ENCODE data around the gene DBR1.
A peak's percentile ranks its signal among the peaks of the same experiment; 100 is the strongest.

Gene DBR1, protein sequence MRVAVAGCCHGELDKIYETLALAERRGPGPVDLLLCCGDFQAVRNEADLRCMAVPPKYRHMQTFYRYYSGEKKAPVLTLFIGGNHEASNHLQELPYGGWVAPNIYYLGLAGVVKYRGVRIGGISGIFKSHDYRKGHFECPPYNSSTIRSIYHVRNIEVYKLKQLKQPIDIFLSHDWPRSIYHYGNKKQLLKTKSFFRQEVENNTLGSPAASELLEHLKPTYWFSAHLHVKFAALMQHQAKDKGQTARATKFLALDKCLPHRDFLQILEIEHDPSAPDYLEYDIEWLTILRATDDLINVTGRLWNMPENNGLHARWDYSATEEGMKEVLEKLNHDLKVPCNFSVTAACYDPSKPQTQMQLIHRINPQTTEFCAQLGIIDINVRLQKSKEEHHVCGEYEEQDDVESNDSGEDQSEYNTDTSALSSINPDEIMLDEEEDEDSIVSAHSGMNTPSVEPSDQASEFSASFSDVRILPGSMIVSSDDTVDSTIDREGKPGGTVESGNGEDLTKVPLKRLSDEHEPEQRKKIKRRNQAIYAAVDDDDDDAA

GRCh38 chr3:138174421-138175131 lies at the start of gene DBR1:
DBR1 (minus strand) TSS chr3:138174921; CDS start chr3:138174795, 126 bp downstream.
- DNase-seq, result peak; percentile 86

GRCh38 chr3:138222942-138223287 lies 48.2 kb upstream of the DBR1 start:
- DNase-seq, result no peak

- DNase-seq, result no peak
Measured at GRCh38 chr3:138222131-138222941, 47.6 kb upstream of the DBR1 start.

- DNase-seq, result no peak
Measured at GRCh38 chr3:138220788-138221187, 46.1 kb upstream of the DBR1 start.

DNA sequence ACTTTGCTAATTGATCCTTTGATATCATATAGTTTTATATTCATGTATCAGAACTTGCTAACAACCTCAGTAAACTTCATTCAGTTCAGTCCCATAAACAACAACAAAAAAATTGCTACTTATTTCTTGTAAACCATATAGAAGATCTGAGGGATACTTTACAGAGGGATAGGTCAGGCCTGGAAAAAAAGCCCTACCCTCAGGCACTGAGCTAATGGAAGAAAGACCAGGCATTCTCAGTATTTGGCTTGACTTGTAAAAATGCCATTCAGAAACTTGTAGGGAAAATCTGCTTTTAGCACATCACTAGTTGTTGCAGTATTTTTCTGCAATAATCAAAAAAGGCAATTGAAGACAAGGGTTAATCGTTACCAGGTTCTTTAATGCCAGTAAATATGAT lies 45.5 kb upstream of the DBR1 start:
- DNase-seq, result no peak

DNA sequence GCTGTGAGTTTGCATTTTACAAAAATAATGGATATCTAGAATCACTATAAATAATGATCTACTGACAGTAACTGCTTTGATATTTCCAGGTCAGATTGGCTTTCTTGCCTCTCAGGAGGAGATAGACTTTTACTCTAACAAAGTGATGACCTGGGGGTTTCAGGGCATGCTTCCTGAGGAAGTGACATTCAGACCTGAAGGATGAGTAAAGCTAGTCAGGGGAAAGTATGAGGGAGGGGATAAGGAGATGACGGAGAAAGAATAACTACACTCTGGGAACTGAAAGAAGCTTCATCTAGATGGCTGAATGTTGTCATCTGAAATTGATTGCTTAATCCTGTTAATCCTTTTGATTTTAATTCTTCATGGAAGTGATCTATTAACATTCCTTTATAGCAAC lies 44.5 kb upstream of the DBR1 start:
- DNase-seq, result no peak

GRCh38 chr3:138213398-138214085 lies 38.8 kb upstream of the DBR1 start:
- no peak for DNase-seq

DNA sequence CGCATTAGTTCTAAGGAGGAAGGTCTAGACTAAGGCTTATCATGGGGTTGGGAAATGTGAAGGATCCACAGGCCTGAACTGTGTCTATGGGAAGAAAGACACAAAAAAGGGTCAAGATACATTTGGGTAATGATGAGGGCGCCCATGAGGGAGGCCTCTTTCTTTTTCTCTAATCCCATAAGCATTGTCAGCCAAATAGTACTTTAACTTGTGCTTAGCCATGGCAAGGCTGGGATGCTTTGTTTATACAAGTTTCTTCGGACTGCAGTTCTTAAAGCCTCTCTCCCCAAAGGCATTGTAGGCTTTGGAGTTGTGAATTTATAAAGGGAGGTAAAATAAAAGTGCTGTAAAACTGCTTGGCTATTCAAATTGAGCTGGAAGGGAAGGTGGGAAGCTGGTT lies 35.8 kb upstream of the DBR1 start:
- DNase-seq, result no peak

DNA sequence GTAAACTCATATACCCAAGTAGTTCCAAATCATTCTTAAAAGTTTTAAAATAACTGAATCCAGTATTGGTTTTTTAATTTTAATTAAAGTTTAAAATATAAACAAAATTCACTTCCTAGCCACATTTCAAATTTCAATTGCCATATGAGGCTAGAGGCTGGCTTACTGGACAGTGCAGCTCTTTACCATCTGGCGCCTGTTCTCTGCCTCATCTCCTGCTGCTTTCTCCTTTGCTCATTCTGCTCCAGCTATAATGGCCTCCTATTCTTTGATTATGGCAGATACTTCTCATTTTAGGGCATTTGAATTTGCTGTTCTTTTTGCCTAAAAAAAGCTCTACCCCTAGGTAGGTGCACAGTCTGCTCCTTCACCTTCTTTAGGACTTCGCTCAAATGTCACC lies 31.5 kb upstream of the DBR1 start:
- no peak for DNase-seq

DNA sequence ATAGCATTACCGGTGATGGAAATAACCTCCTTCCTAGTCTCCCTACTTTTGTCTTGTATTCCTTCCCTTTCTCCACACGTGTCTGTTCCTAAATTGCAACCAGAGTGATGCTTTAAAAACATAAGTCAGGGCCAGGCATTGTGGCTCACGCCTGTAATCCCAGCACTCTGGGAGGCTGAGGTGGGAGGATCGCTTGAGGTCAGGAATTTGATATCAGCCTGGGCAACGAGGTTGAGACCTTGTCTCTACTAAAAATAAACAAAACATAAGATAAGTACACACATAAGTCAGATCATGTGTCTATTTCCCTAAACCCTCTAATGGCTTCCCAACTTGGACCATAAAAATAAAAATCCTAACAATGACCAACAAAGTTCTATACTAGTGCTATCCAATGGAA lies 30.8 kb upstream of the DBR1 start:
- no peak for DNase-seq

GRCh38 chr3:138203938-138204337 lies 29.2 kb upstream of the DBR1 start:
- DNase-seq, result no peak

DNA sequence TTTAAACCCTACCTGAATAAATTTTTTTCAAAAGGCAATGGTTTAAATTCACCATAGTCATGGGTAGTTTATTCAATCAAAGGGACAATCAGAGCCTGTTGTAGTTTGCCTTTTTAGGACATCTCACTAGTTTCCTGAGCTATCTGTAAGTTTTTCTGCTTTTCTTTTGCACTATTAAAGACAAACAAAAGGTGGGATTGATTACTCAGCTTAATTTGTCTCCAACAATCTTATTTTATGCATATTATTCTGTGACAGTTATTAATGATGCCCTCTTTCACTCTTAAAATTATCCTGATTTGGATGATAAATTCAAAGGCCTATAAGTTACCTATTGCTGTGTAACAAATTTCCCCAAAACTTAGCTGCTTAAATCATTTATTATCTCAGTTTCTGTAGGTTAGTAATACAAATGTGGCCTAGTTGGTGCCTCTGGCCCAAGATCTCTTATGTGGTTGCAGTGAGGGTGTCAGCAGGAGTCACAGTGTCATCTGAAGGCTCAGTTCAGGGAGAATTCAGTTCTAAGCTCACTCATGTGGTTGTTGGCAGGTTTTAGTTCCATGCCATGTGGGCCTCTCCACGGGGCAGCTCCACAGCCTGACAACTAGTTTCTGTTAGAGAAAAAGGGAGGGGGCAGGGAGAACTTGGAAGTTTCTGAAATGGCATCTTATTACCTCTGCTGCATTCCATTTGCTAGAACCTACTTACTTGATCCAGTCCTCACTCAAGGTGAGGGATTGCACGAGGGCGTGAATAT lies 28.4 kb upstream of the DBR1 start:
- no peak for DNase-seq

- DNase-seq, result no peak
Measured at GRCh38 chr3:138200424-138200823, 25.7 kb upstream of the DBR1 start.

DNA sequence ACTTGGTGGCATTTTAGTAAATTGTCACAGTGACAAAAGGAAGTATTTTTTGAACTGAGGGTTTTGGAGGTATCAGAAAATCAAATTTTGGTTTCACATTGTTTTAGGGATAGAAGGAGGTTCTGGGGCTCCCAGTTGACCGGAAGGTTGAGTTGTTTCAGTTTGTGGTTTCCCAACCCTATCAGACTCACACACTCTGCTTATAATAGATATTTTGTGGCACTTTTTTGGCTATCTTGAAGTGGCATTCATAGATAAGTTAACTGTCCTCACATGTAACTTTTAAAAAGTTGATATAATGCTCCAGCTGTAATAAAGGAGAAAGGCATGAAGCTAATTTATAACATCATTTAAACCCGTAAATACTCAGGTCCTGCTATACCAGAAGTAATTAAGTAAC lies 25.1 kb upstream of the DBR1 start:
- no peak for DNase-seq

DNA sequence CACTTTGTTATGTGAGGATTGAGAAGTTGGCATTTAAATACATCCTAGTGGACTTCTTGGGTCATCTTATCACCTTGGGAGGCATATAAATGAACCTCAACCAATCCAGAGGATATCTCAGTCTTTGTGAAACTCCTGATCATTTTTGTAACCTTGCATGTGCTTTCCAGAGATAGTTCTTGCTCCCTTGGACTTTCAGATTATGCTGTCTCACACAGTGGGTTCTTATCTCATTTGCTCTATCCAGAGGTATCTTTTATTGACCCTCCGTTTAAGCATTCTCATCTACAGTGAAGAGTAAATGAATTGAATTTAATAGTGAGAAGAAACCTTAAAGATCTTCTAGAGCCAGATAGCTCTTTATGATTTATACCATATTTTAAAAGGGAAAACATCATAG lies 22.8 kb upstream of the DBR1 start:
- no peak for DNase-seq

DNA sequence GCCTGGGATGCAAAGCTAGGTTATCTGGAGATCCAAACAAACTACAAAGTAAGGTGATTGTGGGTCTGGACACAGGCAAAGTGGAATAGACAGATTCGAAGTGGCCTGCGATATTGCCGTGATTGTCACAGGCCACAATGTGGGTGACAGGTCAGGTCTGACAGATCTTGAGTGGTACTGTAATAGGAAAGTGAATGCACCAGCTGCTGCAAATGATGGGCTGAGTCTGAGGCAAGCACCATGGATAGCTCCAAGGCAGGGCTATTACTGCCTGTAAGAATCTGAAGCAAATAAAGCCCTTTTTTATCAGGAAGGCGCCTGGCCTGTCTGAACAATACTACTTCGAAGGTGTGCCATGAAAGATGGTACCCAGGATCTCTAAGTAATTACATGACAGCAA lies 22.3 kb upstream of the DBR1 start:
- no peak for DNase-seq

- DNase-seq, result no peak
Measured at GRCh38 chr3:138196023-138196422, 21.3 kb upstream of the DBR1 start.

- no peak for DNase-seq
Measured at GRCh38 chr3:138195481-138195880, 20.8 kb upstream of the DBR1 start.

GRCh38 chr3:138188013-138188730 lies 13.5 kb upstream of the DBR1 start:
- no peak for DNase-seq

GRCh38 chr3:138187296-138188012 lies 12.7 kb upstream of the DBR1 start, which contains the start of gene ARMC8:
ARMC8 (plus strand) TSS chr3:138187301; CDS start chr3:138187555, 254 bp downstream.
- DNase-seq, result peak; percentile 76

All from NCI-H1092 (cell line).